GM18498 (cell line): ENCODE data around the gene ERBB4.
A peak's percentile ranks its signal among the peaks of the same experiment; 100 is the strongest.
"Not testable (repeated sequence)": the region's sequence is repeated elsewhere in the genome, so short reads cannot be mapped to it uniquely, and the experiment has no call there.

Experiments
- ATAC-seq: cut with Tn5 transposase; IDR thresholded peaks from one replicate; pipeline ENCODE4 v1.9.1; 2021; ENCODE audit warnings: mild to moderate bottlenecking, moderate library complexity; ENCODE audit not compliant: unreplicated experiment

Gene ERBB4

GRCh38 chr2:212027681-212028628, 510.6 kb downstream of the ERBB4 start:
- ATAC-seq: no peak

- ATAC-seq: no peak
These were observed 514.6 kb downstream of the ERBB4 start for GRCh38 chr2:212024040-212024439.

- no peak for ATAC-seq
These were observed 515.6 kb downstream of the ERBB4 start for GRCh38 chr2:212022966-212023365.

- ATAC-seq: no peak
These were observed 516.7 kb downstream of the ERBB4 start for GRCh38 chr2:212021947-212022346.

- ATAC-seq: no peak
These were observed 523.0 kb downstream of the ERBB4 start for GRCh38 chr2:212015588-212015987.

GRCh38 chr2:212013626-212014025, 525.0 kb downstream of the ERBB4 start:
- no peak for ATAC-seq

- ATAC-seq: not testable (repeated sequence)
These were observed 528.3 kb downstream of the ERBB4 start for GRCh38 chr2:212010305-212010704.

- ATAC-seq: no peak
These were observed 530.6 kb downstream of the ERBB4 start for GRCh38 chr2:212007972-212008371.

GRCh38 chr2:212005085-212005671, 533.4 kb downstream of the ERBB4 start:
- ATAC-seq: peak; percentile 87

GRCh38 chr2:212001325-212001724, 537.3 kb downstream of the ERBB4 start:
- ATAC-seq: no peak

GRCh38 chr2:211996857-211997256, 541.7 kb downstream of the ERBB4 start:
- no peak for ATAC-seq

GRCh38 chr2:211994806-211995205, 543.8 kb downstream of the ERBB4 start:
- no peak for ATAC-seq

- no peak for ATAC-seq
These were observed 548.3 kb downstream of the ERBB4 start for GRCh38 chr2:211990335-211990734.

GRCh38 chr2:211986313-211986712, 552.3 kb downstream of the ERBB4 start:
- ATAC-seq: no peak

- no peak for ATAC-seq
These were observed 553.2 kb downstream of the ERBB4 start for GRCh38 chr2:211985393-211985792.

- ATAC-seq: no peak
These were observed 556.4 kb downstream of the ERBB4 start for GRCh38 chr2:211982162-211982561.

GRCh38 chr2:211981451-211981850, 557.2 kb downstream of the ERBB4 start:
- ATAC-seq: no peak

GRCh38 chr2:211976076-211976475, 562.5 kb downstream of the ERBB4 start:
- ATAC-seq: no peak

GRCh38 chr2:211967234-211967633, 571.4 kb downstream of the ERBB4 start:
- no peak for ATAC-seq

- ATAC-seq: no peak
These were observed 574.6 kb downstream of the ERBB4 start for GRCh38 chr2:211963969-211964368.

GRCh38 chr2:211957799-211958198, 580.8 kb downstream of the ERBB4 start:
- peak; percentile 85 for ATAC-seq

GRCh38 chr2:211955648-211956047, 583.0 kb downstream of the ERBB4 start:
- no peak for ATAC-seq
